Measurements from ENCODE around the gene SLC25A41. TPM values are rescaled to one million over a fixed set of nuclear protein-coding genes. Genes with fewer than 3 reads are reported as not detected.

Gene SLC25A41
- total and polyA plus RNA-seq, 9 of the 15 experiments (the other 6 are each of a cell fraction or from before 2014, with no cell fraction given) = 0.08 to 4.2 (median 1.6) TPM

DNA sequence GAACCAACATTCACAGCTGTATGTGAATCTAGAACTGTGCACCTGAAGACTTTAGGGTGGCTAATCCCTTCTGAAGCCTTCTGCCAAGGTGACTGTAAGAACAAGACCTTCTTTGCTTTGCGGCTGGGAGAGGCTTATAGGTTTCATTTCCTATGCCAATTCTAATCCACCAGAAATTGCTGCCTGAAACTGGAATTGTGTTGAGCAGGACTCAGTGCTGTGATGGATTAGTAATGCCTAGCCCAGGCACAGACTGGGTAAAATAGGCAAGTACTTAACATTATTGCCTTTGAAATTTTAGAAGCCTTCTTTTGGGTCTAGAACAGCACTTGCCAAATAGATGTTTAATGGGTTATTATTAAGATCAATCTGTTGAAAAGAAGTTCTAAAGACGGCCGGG is 14.5 kb upstream of the SLC25A41 start:
- CTCF ChIA-PET (ENCODE audit: low intra/inter-chr PET ratio) = no interaction called here
- no peak overlapping the region for H3K27ac ChIP-seq (ENCODE audit: extremely low read depth, low read depth, low read length)
- H4K20me1 ChIP-seq (replicated peaks; ENCODE audit: control insufficient read depth, insufficient read depth, low read length) = no peaks in the 10 kb centered on the region
- POLR2A ChIA-PET = interaction anchor here (0.6 to 1.0 kb wide), 2 partner anchors 10 to 11 kb away, joined by 3 to 4 read pairs; no protein-coding TSS in a partner anchor
- H3K79me2 ChIP-seq (ENCODE audit: control insufficient read depth, insufficient read depth, low read length) = no peaks in the 10 kb centered on the region
- H3K27me3 ChIP-seq (ENCODE audit: control insufficient read depth in 2 of 2, insufficient read depth in 2 of 2, low read length in 2 of 2) = no peaks in the 10 kb centered on the region
- WGBS (ENCODE audit: insufficient coverage, low coverage, missing lambda C conversion rate) = 80% methylated on average over 3 of the region's 3 CpGs
- no peak overlapping the region for H3K4me3 ChIP-seq
- in situ Hi-C loops (cut with MboI) (no loop called here), intact Hi-C loops (cut with micrococcal nuclease) (no loop called here)
- DNase-seq (ENCODE audit: extremely low read depth in 1 of 4, low spot score in 3 of 4) (no peak), FAIRE-seq (no peak), ATAC-seq (no peak)
- no TSS peak for BruUV-seq (replicated peaks)
- H2AFZ ChIP-seq (ENCODE audit: low read depth, low read length) = no peak overlapping the region
- no peaks in the 10 kb centered on the region for H3K9me1 ChIP-seq (ENCODE audit: control insufficient read depth, insufficient read depth, low read length)
- H3K9ac ChIP-seq (ENCODE audit: insufficient read depth in 1 of 2, low read depth in 2 of 2, low read length in 2 of 2) = no peak overlapping the region
- peaks cover 23% of the 10 kb centered on the region for H3K36me3 ChIP-seq (ENCODE audit: control insufficient read depth, insufficient read depth, low read length)
- TF ChIP-seq L3MBTL2 (IDR thresholded peaks at IDR 0.05) (no peak), MYC (IDR thresholded peaks at IDR 0.05; ENCODE audit: low read depth, low read length) (no peak), MYC (CRISPR knock-in tag; IDR thresholded peaks at IDR 0.05; ENCODE audit: borderline replicate concordance, low read depth) (no peak), ZBTB17 (CRISPR knock-in tag; IDR thresholded peaks at IDR 0.05) (peak; percentile 78; the same call in 1 of the 2 replicates), CBX8 (IDR thresholded peaks at IDR 0.05; ENCODE audit: borderline replicate concordance, extremely low read depth, low read depth, low read length, poor library complexity, severe bottlenecking) (no peak), ZNF696 (CRISPR knock-in tag; conservative IDR thresholded peaks at IDR 0.05) (no peak), MAFK (IDR thresholded peaks at IDR 0.05; ENCODE audit: low read length) (no peak), RBM25 (IDR thresholded peaks at IDR 0.05; ENCODE audit: low read depth, low read length, severe bottlenecking) (no peak), RNF2 (IDR thresholded peaks at IDR 0.05) (no peak), HSF4 (CRISPR knock-in tag; IDR thresholded peaks at IDR 0.05; ENCODE audit: borderline replicate concordance) (no peak), ZBTB7A (IDR thresholded peaks at IDR 0.05; ENCODE audit: borderline replicate concordance, control insufficient read depth, low read depth, low read length) (no peak)
- TF ChIP-seq, protein P1, sequence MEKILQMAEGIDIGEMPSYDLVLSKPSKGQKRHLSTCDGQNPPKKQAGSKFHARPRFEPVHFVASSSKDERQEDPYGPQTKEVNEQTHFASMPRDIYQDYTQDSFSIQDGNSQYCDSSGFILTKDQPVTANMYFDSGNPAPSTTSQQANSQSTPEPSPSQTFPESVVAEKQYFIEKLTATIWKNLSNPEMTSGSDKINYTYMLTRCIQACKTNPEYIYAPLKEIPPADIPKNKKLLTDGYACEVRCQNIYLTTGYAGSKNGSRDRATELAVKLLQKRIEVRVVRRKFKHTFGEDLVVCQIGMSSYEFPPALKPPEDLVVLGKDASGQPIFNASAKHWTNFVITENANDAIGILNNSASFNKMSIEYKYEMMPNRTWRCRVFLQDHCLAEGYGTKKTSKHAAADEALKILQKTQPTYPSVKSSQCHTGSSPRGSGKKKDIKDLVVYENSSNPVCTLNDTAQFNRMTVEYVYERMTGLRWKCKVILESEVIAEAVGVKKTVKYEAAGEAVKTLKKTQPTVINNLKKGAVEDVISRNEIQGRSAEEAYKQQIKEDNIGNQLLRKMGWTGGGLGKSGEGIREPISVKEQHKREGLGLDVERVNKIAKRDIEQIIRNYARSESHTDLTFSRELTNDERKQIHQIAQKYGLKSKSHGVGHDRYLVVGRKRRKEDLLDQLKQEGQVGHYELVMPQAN (IDR thresholded peaks at IDR 0.05; ENCODE audit: borderline replicate concordance) = no peak
- TF ChIP-seq, protein P2, sequence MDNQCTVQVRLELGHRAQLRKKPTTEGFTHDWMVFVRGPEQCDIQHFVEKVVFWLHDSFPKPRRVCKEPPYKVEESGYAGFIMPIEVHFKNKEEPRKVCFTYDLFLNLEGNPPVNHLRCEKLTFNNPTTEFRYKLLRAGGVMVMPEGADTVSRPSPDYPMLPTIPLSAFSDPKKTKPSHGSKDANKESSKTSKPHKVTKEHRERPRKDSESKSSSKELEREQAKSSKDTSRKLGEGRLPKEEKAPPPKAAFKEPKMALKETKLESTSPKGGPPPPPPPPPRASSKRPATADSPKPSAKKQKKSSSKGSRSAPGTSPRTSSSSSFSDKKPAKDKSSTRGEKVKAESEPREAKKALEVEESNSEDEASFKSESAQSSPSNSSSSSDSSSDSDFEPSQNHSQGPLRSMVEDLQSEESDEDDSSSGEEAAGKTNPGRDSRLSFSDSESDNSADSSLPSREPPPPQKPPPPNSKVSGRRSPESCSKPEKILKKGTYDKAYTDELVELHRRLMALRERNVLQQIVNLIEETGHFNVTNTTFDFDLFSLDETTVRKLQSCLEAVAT (IDR thresholded peaks at IDR 0.05) = 0 out of 4 replicates have a peak, but pooled peaks of 1 of the 2 experiments have one; percentile 52
- no peaks in the 10 kb centered on the region for H3K9me3 ChIP-seq (replicated peaks; ENCODE audit: control insufficient read depth, insufficient read depth, low read depth, low read length)
- no peak overlapping the region for H3K4me2 ChIP-seq (ENCODE audit: insufficient read depth, low read length)
- peaks cover 0 to 3% of the 10 kb centered on the region in 2 experiments; a peak in 1 of 5 replicates for H3K4me1 ChIP-seq (replicated peaks in 1 of 2; ENCODE audit: control insufficient read depth in 2 of 2, insufficient read depth in 2 of 2, low read length in 2 of 2)
